GM21447 (cell line): ENCODE results near the gene NRG3.
"Not testable (repeated sequence)": the region's sequence is repeated elsewhere in the genome, so short reads cannot be mapped to it uniquely, and the experiment has no call there.

Source experiments
- ATAC-seq: cut with Tn5 transposase; IDR thresholded peaks from one replicate; pipeline ENCODE4 v1.9.1; 2021; ENCODE audit not compliant: unreplicated experiment

NRG3 gene

DNA sequence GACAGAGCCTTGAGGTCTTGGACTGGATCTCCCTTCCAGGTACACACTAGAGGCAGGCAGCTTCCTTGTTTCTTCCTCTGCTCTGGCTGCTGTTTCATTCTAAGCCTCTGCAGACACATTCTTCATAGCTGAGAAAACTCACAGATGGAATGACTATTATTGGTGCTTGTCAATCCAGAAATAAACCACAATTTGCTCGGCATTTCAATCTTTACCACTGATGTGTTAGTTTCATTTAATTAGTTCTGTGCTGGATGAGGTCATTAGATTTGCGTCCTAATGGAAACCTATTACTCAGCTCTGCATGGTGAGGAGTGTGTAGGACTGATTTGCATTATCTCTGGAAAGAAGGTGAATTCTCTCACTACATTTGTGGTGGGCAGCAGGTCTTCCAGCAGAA is 392.5 kb downstream of the NRG3 start:
- no peak for ATAC-seq

DNA sequence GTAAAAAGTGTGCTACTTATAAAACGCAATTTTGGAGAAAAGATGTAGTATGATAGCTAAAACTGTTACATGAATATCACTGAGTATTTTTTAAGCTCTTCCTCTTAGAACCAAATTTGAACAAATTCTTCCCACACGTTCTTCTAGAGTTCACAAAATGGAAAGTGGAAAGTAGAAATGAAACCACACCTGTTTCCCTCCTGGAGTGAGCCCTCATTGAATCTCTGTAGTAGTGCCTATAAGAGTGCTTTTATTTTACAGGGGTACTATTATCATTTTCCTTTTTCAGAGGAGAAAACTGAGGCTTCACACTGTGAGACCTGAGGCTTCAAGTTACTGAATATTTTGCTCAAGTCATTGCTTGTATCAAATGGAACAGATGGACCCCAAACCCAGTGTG is 393.0 kb downstream of the NRG3 start:
- ATAC-seq: no peak

GRCh38 chr10:82277591-82277990 is 402.6 kb downstream of the NRG3 start:
- ATAC-seq: no peak

DNA sequence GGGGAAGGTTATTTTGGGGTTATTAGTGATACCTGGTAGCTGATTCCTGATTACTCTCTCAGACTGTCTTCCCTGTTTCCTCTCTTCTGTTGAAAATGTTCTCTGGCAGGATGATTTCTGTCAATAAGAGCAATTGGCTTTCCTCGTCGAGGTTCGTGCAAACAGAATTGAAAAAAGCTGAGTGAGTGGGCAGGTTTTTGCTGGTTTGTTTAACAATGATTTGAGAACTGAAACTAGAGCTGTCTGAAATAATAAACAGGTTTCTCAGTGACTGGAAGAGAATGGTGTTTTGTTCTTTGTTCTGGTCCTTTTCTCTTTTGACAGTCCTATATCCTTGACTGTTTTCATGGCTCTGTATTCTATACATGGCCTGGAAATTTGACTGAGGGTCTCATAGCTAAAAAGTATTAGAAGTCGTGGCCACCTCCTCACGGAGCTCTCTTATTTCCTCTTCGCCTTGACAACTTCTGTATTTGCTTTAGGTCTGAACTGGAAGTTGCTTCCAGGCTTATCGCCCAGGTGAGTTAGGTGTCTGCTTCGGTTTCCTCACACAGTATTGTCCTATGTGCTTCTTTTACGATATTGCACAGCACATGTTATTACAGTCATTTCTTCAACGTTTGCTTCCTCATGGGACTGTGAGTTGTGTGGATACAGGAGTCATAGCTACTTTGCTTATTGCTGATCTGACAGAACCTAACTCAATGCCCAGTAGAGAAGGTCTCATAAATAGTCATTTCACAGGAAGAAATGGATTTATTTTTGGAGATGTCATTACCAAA is 403.6 kb downstream of the NRG3 start:
- ATAC-seq: no peak

GRCh38 chr10:82282782-82283456 is 407.9 kb downstream of the NRG3 start:
- ATAC-seq: no peak

DNA sequence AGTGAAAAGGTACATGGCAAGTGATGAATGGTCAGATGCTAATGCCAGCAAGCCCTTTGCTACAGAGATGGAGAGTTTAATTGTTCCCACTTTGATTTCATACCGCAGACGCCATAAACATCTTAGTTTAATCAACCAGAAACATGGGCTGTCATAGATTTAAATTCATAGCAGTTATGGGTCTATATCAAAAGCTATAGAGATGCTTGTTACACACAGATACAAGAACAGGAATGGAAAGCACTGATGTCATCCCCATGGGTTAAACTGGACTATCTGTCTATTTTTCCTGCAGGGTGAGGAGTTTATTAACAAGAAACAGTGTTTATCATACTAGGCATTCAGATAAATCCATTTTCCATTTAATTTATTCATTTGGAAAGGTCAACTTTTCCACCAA is 409.2 kb downstream of the NRG3 start:
- no peak for ATAC-seq

GRCh38 chr10:82288461-82288881 is 413.5 kb downstream of the NRG3 start:
- ATAC-seq: no peak

DNA sequence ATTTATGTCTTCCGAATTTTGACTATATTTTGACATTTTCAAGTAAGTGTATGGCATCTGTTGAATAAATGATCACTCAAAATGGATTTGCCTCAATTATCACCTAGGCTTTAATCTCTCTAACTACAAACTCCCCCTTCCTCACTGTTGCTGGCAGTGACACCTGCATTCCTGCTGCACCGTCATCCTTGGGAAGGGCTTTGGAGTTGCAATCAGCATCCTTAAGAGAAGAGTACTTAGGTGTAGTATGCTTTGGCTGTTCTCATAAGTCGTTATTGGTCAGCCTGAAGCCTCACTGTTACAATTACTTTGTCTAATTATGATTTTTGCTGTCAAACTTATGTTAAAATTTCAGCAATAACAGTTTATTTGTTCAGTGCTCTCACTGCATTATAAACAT is 415.0 kb downstream of the NRG3 start:
- no peak for ATAC-seq

DNA sequence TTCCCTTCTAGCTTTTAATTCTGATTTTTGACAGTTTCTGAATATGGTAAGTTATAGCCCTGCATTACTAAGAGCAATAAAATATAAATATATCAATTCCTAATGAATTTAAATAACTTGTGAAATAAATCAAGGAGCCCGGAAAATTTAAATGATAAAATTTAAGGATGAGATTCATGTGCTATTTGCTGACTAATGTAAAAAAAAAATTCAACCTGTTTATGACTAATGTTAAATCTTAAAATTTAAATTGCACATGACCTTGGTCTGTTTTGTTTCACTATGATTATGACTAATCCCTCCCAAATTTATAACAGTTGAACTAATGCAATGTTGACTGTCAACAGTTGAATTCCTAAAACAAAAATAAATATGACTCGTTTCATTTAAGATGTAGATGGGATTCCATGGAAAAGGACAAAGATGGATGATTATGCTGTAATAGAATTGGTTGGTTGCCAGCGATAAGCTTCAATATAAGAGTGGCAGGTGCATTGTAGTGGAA is 419.9 kb downstream of the NRG3 start:
- ATAC-seq: no peak

GRCh38 chr10:82308641-82309040 is 433.6 kb downstream of the NRG3 start:
- no peak for ATAC-seq

DNA sequence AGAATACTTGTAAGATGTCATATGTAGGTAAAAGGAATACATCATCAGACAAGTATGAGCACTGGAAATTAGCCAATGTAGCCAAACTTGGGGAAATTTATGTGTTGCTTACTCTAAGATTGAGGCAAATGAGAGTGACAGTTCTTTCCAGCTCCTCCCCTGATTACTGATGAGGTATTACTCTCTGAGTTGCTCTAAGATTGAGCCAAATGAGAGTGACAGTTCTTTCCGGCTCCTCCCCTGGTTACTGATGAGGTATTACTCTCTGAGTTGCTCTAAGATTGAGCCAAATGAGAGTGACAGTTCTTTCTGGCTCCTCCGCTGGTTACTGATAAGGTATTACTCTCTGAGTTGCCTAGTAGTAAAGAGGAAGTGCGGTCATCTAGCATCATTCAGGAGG is 435.8 kb downstream of the NRG3 start:
- no peak for ATAC-seq

DNA sequence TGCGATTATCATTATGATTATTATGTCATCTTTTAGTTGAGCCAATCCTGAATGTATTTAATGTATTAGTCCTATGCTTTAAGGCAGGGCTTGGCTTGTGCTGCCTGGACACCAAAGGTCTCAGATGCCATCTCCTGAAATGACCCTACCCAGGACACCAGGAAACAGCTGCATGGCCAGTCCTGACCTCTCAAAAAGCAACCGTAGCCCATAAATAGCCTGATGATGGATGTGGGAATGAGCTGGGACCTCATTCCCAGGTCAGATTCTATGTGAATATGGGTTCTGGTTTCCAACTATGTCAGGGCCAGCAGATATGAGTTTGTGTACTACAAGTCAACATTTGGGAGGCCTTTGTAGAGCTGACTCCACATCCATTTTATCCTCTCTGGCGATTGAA is 438.4 kb downstream of the NRG3 start:
- no peak for ATAC-seq

DNA sequence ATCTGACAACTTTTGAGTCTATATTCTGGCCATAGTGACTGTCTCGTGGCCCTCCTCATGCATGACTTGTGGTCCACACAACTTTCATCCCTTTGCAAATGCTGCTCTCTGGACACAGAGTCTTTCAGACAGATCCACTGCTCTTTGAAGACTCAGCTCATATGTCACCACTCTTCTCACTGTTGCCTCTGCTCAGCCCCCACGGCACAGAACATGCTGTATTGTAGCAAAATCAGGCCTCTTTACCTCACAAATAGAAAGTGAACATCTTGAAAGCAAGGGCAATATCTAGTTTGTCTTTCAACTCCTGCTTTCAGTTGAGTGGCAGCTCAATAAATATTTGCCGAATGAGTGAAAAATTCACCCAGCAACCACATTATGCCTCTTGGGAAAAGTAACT is 443.5 kb downstream of the NRG3 start:
- ATAC-seq: no peak

- no peak for ATAC-seq
These were observed 444.1 kb downstream of the NRG3 start for GRCh38 chr10:82319074-82319473.

GRCh38 chr10:82319562-82319961 is 444.6 kb downstream of the NRG3 start:
- no peak for ATAC-seq

GRCh38 chr10:82321724-82322123 is 446.7 kb downstream of the NRG3 start:
- ATAC-seq: no peak

- ATAC-seq: no peak
These were observed 456.7 kb downstream of the NRG3 start for GRCh38 chr10:82331716-82332115.

DNA sequence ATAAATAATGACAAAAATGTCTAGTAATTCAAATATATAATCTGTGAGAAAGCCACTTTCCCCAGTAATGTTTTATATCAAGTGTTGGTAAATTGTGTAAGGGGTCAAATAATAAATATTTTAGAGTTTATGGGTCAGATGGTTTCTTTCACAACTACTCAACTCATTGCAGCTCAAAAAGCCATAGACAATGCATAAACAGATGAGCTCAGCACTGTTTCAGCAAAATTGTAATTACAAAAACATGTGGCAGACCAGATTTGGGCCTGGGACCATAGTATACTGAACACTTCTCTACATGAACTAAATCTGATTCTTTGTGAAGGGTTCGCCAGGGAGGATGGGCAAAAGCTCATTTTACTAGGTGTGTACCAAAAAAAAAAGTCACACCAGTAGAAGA is 460.8 kb downstream of the NRG3 start:
- ATAC-seq: no peak

- ATAC-seq: no peak
These were observed 465.2 kb downstream of the NRG3 start for GRCh38 chr10:82340166-82340565.

- not testable (repeated sequence) for ATAC-seq
These were observed 474.6 kb downstream of the NRG3 start for GRCh38 chr10:82349590-82349989.

DNA sequence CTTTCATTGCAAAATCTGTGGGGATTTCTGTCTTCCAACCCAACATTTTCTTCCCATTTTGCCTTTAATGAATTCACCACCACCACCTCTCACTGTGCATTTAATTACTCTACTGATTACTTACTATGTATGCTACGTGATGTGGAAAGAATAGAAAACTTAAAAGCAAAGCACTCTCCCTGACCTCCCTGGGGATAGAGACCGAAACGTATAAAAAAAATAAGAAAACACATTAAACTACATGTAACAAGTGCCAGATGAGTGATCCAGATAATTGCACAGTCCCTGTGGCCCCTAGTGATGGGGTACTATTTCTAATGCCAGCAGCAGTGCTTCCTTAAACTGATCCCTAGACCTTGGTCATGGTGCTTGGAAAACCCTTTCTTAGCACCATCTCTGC is 478.4 kb downstream of the NRG3 start:
- ATAC-seq: no peak

DNA sequence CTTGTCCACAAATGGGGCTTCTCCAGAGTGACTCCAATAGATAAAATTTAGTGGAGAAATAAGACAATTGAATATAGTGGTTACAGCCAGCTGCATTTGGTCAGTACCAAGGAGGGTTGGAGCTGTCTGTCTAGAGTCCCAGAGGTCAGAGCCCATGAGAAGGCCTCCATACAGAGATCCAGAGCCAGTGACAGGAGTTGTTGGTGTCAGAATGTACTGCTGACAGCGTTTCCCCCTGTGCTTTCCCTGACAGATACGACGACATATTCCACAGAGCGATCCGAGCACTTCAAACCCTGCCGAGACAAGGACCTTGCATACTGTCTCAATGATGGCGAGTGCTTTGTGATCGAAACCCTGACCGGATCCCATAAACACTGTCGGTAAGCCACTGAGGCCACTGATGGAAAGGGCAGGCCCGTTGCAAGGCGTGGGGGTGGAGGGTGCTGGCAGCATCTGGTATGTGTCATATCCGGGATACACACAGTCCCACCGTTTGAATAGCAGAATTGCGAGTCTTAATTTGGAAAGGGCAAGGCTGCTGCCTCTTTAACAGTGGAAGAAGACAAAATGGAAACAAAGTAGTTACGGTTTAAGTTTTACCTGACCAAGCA is 483.6 kb downstream of the NRG3 start:
- ATAC-seq: no peak
